Mesenchymal stem cell (in vitro differentiated cells and primary cell): ENCODE data around the gene NEGR1.

Experiments
- DNase-seq: peaks from one replicate; pipeline ENCODE4 v3.0.0-alpha.2; 2013
- H2AFZ ChIP-seq: one replicate; pipeline ENCODE4 v1.6.1; 2013; ENCODE audit warnings: low read depth, mild to moderate bottlenecking, control low read depth, inconsistent platforms, low read length, moderate library complexity
- H2AK5ac ChIP-seq: 2 replicates; pipeline ENCODE4 v1.6.1; 2013; ENCODE audit warnings: low read length, moderate library complexity, mild to moderate bottlenecking, inconsistent platforms; ENCODE audit not compliant: severe bottlenecking
- H2BK120ac ChIP-seq: one replicate; pipeline ENCODE4 v1.6.1; 2013; ENCODE audit warnings: low read depth, mild to moderate bottlenecking, inconsistent platforms, low read length, moderate library complexity
- H2BK12ac ChIP-seq, 2 experiments: one replicate each; pipeline ENCODE4 v1.6.1; 2013; ENCODE audit warnings: inconsistent platforms in 2 of 2, low read length in 2 of 2, mild to moderate bottlenecking in 2 of 2, moderate library complexity in 2 of 2, control low read depth in 1 of 2
- H2BK15ac ChIP-seq: one replicate; pipeline ENCODE4 v1.6.1; 2013; ENCODE audit warnings: mild to moderate bottlenecking, low read depth, inconsistent platforms; ENCODE audit not compliant: poor library complexity, severe bottlenecking
- H2BK5ac ChIP-seq: 2 replicates; pipeline ENCODE4 v1.6.1; 2013; ENCODE audit warnings: low read depth, mild to moderate bottlenecking, low read length, control low read depth, inconsistent platforms; ENCODE audit not compliant: poor library complexity, severe bottlenecking
- H3K14ac ChIP-seq, 2 experiments: one replicate each; pipeline ENCODE4 v1.6.1; 2013; ENCODE audit warnings: inconsistent platforms in 2 of 2, low read length in 2 of 2, control low read depth in 1 of 2, mild to moderate bottlenecking in 1 of 2, moderate library complexity in 1 of 2
- H3K18ac ChIP-seq, 2 experiments: one replicate each; pipeline ENCODE4 v1.6.1; 2013; ENCODE audit warnings: inconsistent platforms in 2 of 2, low read length in 2 of 2, control low read depth in 1 of 2, low read depth in 1 of 2, mild to moderate bottlenecking in 1 of 2
- H3K23ac ChIP-seq, 2 experiments: one replicate each; pipeline ENCODE4 v1.6.1; 2013; ENCODE audit warnings: inconsistent platforms in 2 of 2, low read length in 2 of 2, mild to moderate bottlenecking in 2 of 2, moderate library complexity in 2 of 2, control low read depth in 1 of 2
- H3K27ac ChIP-seq: 2 replicates; pipeline ENCODE4 v1.5.1; 2013; ENCODE audit warnings: mild to moderate bottlenecking, moderate library complexity, low read length, control low read depth, inconsistent platforms; ENCODE audit not compliant: poor library complexity, severe bottlenecking
- H3K27me3 ChIP-seq, 2 experiments: 2 replicates each; pipeline versions ENCODE4 v1.6.1 to v1.7.0; 2013; ENCODE audit warnings: low read length in 2 of 2, mild to moderate bottlenecking in 2 of 2, moderate library complexity in 2 of 2, control low read depth in 1 of 2, inconsistent platforms in 1 of 2; ENCODE audit not compliant: control insufficient read depth in 1 of 2, insufficient read depth in 1 of 2
- H3K36me3 ChIP-seq, 2 experiments: 2 replicates each; pipeline versions ENCODE4 v1.6.1 to v1.7.0; 2013; ENCODE audit warnings: low read length in 2 of 2, control low read depth in 1 of 2, inconsistent platforms in 1 of 2, low read depth in 1 of 2, mild to moderate bottlenecking in 1 of 2; ENCODE audit not compliant: insufficient read depth in 2 of 2, control insufficient read depth in 1 of 2
- H3K4ac ChIP-seq, 2 experiments: one replicate each; pipeline ENCODE4 v1.6.1; 2013; ENCODE audit warnings: inconsistent platforms in 2 of 2, low read length in 2 of 2, mild to moderate bottlenecking in 2 of 2, moderate library complexity in 2 of 2, control low read depth in 1 of 2, low read depth in 1 of 2
- H3K4me1 ChIP-seq: 2 replicates; pipeline ENCODE4 v1.6.1; 2013; ENCODE audit warnings: low read depth, low read length, control low read depth; ENCODE audit not compliant: control insufficient read depth, insufficient read depth
- H3K4me2 ChIP-seq: 2 replicates; pipeline ENCODE4 v1.6.1; 2013; ENCODE audit warnings: low read length, mild to moderate bottlenecking, inconsistent platforms; ENCODE audit not compliant: poor library complexity, severe bottlenecking
- H3K4me3 ChIP-seq, 2 experiments: 2 replicates each; pipeline versions ENCODE4 v1.5.1 to v1.7.0; 2013; ENCODE audit warnings: low read length in 2 of 2, mild to moderate bottlenecking in 2 of 2, control low read depth in 1 of 2, low read depth in 1 of 2; ENCODE audit not compliant: insufficient read depth in 1 of 2
- H3K79me1 ChIP-seq: replicated peaks from 2 replicates; pipeline ENCODE4 v1.6.1; 2013; ENCODE audit warnings: mild to moderate bottlenecking, control low read depth, low read length, inconsistent platforms; ENCODE audit not compliant: poor library complexity, severe bottlenecking
- H3K9ac ChIP-seq: 2 replicates; pipeline ENCODE4 v1.7.0; 2013; ENCODE audit warnings: mild to moderate bottlenecking, low read length, moderate library complexity
- H3K9me3 ChIP-seq: 2 replicates; pipeline ENCODE4 v1.7.0; 2013; ENCODE audit warnings: mild to moderate bottlenecking, low read length; ENCODE audit not compliant: control insufficient read depth
- H4K8ac ChIP-seq: one replicate; pipeline ENCODE4 v1.6.1; 2013; ENCODE audit warnings: inconsistent platforms, mild to moderate bottlenecking, low read length, moderate library complexity
- H4K91ac ChIP-seq: one replicate; pipeline ENCODE4 v1.6.1; 2013; ENCODE audit warnings: mild to moderate bottlenecking, low read length, inconsistent platforms
- WGBS: methylation state at CpG from one replicate; pipeline ENCODE4 v1.1.7; 2013; ENCODE audit warnings: mixed read lengths; 5-methylcytosine and 5-hydroxymethylcytosine counted together

The NEGR1 gene

DNA sequence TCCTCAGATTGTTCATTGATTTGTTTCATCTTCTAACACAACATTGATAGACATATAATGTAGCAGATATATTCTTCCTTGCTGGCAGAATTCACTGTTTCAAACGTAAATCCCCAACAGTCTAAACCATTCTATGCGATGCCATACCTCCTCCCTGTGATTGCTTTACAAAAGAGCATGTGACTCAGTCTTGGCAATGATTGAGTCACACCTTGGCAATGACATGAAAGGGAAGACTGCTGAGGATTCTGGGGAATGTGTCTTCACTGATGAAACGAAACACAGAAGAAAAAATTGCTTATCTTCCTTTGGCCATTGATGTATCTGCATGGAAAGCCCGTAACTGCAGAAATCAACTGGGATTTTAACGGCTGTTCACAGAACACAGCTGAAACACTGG, 791.9 kb downstream of the NEGR1 start:
- no peak overlapping the region for H4K91ac ChIP-seq
- no peak for DNase-seq
- H2AFZ ChIP-seq, result no peak overlapping the region
- H3K14ac ChIP-seq, result no peak overlapping the region
- no peak overlapping the region for H3K4me3 ChIP-seq
- no peak overlapping the region for H3K18ac ChIP-seq
- H2BK5ac ChIP-seq, result no peak overlapping the region
- H3K36me3 ChIP-seq, result no peaks in the 10 kb centered on the region
- 86% methylated on average over 5 of the region's 5 CpGs for WGBS
- H3K4me1 ChIP-seq, result no peaks in the 10 kb centered on the region
- H3K23ac ChIP-seq, result no peak overlapping the region
- H3K27me3 ChIP-seq, result no peaks in the 10 kb centered on the region
- no peak overlapping the region for H3K4me2 ChIP-seq
- H3K79me1 ChIP-seq, result no peaks in the 10 kb centered on the region
- H3K9ac ChIP-seq, result peak overlapping the region; percentile 13
- no peak overlapping the region for H3K4ac ChIP-seq
- H2BK15ac ChIP-seq, result no peak overlapping the region
- H2BK12ac ChIP-seq, result no peak overlapping the region
- no peak overlapping the region for H4K8ac ChIP-seq
- no peaks in the 10 kb centered on the region for H3K9me3 ChIP-seq
- H2AK5ac ChIP-seq, result no peak overlapping the region
- H3K27ac ChIP-seq, result no peak overlapping the region
- H2BK120ac ChIP-seq, result no peak overlapping the region

DNA sequence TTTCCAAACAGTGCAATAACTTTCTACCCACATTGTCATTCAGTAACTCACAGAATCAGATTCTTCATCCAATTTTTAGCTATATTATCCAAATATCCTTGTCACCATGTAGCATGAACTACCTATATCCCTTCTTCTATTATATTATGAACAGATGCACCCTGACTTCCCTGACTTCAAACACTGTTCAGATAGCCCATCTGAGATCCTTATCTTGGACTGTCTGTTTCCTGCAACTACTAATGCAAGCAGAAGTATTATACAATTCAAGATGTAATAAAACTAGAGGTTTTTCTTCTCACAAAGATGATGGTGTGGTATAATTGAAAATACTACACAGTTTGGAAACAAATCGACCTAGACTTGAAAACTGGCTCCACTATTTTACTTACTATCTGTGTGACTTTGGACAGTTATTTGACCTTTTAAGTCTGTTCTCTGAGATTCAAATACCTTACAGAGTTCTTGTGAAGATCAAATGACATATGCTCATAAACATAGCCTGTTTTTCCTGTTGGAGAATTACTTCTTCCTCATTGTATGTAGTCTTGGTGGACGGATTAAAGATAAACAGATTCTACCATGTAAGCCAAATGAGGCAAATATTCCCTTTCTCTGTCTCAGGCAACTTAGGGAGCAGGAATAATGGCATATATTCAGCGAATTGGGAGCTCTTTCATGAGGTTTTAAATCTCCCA, 793.6 kb downstream of the NEGR1 start:
- Histone ChIP-seq H3K23ac (no peak overlapping the region), H4K8ac (no peak overlapping the region), H3K79me1 (no peaks in the 10 kb centered on the region), H3K4me3 (no peak overlapping the region), H2BK15ac (no peak overlapping the region), H2AK5ac (no peak overlapping the region), H3K4me1 (no peaks in the 10 kb centered on the region), H2BK5ac (no peak overlapping the region), H3K18ac (no peak overlapping the region), H3K27me3 (no peaks in the 10 kb centered on the region), H2BK12ac (no peak overlapping the region), H2BK120ac (no peak overlapping the region), H3K9ac (no peak overlapping the region), H4K91ac (no peak overlapping the region), H3K9me3 (no peaks in the 10 kb centered on the region), H3K4ac (no peak overlapping the region), H2AFZ (no peak overlapping the region), H3K4me2 (no peak overlapping the region), H3K27ac (no peak overlapping the region), H3K14ac (no peak overlapping the region), H3K36me3 (no peaks in the 10 kb centered on the region)
- DNase-seq, result no peak
- 50% methylated on average over 1 of the region's 3 CpGs for WGBS

DNA sequence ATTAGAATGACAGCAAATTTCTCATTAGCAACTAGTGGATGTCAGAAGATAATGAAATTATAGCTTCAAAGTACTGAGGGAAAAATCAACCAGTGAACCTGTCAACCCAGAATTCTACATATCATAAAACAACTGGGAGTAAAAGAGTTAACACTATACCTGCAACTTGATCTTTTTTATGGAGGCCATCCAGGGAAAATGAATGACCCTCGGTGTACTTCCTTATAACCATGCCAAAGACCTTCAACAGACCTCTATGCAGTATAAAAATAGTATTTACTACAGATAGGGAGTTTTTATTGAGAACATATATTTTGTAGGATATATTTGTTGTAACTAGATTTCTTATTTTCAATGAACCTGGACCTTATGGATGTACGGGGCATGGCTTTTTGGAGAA, 809.0 kb downstream of the NEGR1 start:
- H2AK5ac ChIP-seq, result no peak overlapping the region
- H3K4ac ChIP-seq, result no peak overlapping the region
- H3K14ac ChIP-seq, result no peak overlapping the region
- no peak overlapping the region for H3K4me2 ChIP-seq
- H4K91ac ChIP-seq, result no peak overlapping the region
- no peaks in the 10 kb centered on the region for H3K4me1 ChIP-seq
- no peaks in the 10 kb centered on the region for H3K36me3 ChIP-seq
- H3K4me3 ChIP-seq, result no peak overlapping the region
- no peak overlapping the region for H2BK120ac ChIP-seq
- H2BK12ac ChIP-seq, result no peak overlapping the region
- H3K23ac ChIP-seq, result no peak overlapping the region
- H3K9me3 ChIP-seq, result no peaks in the 10 kb centered on the region
- H4K8ac ChIP-seq, result no peak overlapping the region
- no peak overlapping the region for H2BK15ac ChIP-seq
- H3K9ac ChIP-seq, result no peak overlapping the region
- no peak overlapping the region for H2AFZ ChIP-seq
- H3K27me3 ChIP-seq, result no peaks in the 10 kb centered on the region
- no peaks in the 10 kb centered on the region for H3K79me1 ChIP-seq
- DNase-seq, result no peak
- no peak overlapping the region for H3K18ac ChIP-seq
- H2BK5ac ChIP-seq, result no peak overlapping the region
- no CpG with 5 or more reads among the region's 2 CpGs for WGBS
- no peak overlapping the region for H3K27ac ChIP-seq

DNA sequence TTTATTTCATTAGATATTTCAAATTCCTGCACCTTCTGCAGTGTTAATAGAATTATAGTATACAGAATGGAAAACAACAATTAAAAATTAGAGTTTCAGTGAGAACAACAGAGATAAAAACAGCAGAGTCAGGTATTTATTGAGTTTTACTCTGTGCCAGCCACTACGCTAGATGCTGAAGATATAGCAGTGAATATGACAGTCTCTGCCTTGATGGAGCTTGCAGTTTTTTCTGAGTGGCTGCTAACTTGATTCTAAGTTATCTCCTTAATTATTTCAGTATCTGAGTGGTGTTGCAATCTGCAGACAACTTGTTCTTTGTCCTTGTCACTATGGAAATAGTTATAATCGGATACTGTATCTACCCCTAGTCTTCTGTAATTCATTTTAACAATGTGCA, 817.2 kb downstream of the NEGR1 start:
- Histone ChIP-seq H4K8ac (no peak overlapping the region), H3K4me2 (no peak overlapping the region)

More for the DNA sequence above, 817.2 kb downstream of the NEGR1 start:
- Histone ChIP-seq H3K36me3 (no peaks in the 10 kb centered on the region), H2BK120ac (no peak overlapping the region), H3K9ac (no peak overlapping the region), H3K27me3 (no peaks in the 10 kb centered on the region), H2BK5ac (no peak overlapping the region), H3K14ac (no peak overlapping the region), H2AFZ (no peak overlapping the region), H3K27ac (no peak overlapping the region), H3K9me3 (no peaks in the 10 kb centered on the region), H3K23ac (no peak overlapping the region), H3K79me1 (no peaks in the 10 kb centered on the region), H3K4me1 (no peaks in the 10 kb centered on the region), H3K4me3 (no peak overlapping the region), H3K18ac (no peak overlapping the region), H2BK15ac (no peak overlapping the region), H3K4ac (no peak overlapping the region), H2AK5ac (no peak overlapping the region), H4K91ac (no peak overlapping the region), H2BK12ac (no peak overlapping the region)
- DNase-seq, result no peak
- 89% methylated on average over 1 of the region's 2 CpGs for WGBS
